CD8-positive, alpha-beta memory T cell (primary cell): ENCODE data around the gene LYPD5. TPM values are rescaled to one million over a fixed set of nuclear protein-coding genes. Genes with fewer than 3 reads are reported as not detected.

Experiments
- CTCF ChIA-PET: fragments of 350-600 bp; sonication (Branson Sonifier 250); formaldehyde crosslinking; loops from one replicate; lab custom pipeline; 2021; ENCODE audit warnings: antibody characterized with exemption; lab: Charles Lee
- POLR2A ChIA-PET: fragments of 350-600 bp; sonication (Branson Sonifier 250); formaldehyde crosslinking; loops from one replicate; lab custom pipeline; 2021; ENCODE audit warnings: antibody characterized with exemption; lab: Charles Lee
- DNase-seq, 5 donors: peaks; one replicate each; pipeline versions ENCODE4 v3.0.0 to v3.0.0-alpha.2; 2020 to 2022; ENCODE audit warnings: mixed read lengths in 1 of 5
- H3K27ac ChIP-seq: one replicate; pipeline ENCODE4 v1.7.0; 2013; ENCODE audit warnings: low read depth, mild to moderate bottlenecking, low read length, moderate library complexity
- H3K27me3 ChIP-seq: 2 replicates; pipeline ENCODE4 v1.7.0; 2013; ENCODE audit warnings: low read length, mild to moderate bottlenecking; ENCODE audit not compliant: insufficient read depth, poor library complexity, severe bottlenecking
- H3K36me3 ChIP-seq: 2 replicates; pipeline ENCODE4 v1.7.0; 2013; ENCODE audit warnings: mild to moderate bottlenecking, low read length, moderate library complexity; ENCODE audit not compliant: insufficient read depth
- H3K4me1 ChIP-seq: 2 replicates; pipeline ENCODE4 v1.7.0; 2013; ENCODE audit warnings: mild to moderate bottlenecking, low read length, moderate library complexity; ENCODE audit not compliant: insufficient read depth
- H3K4me3 ChIP-seq: 2 replicates; pipeline ENCODE4 v1.7.0; 2013; ENCODE audit warnings: mild to moderate bottlenecking, low read length
- H3K9me3 ChIP-seq: 2 replicates; pipeline ENCODE4 v1.7.0; 2013; ENCODE audit warnings: mild to moderate bottlenecking, low read length
- H3K27ac Mint-ChIP-seq, 8 donors: one replicate each; pipeline ENCODE4 v1.8.0; 2020 to 2021; ENCODE audit warnings: mixed read lengths in 8 of 8, mild to moderate bottlenecking in 6 of 8, inconsistent platforms in 3 of 8, moderate library complexity in 3 of 8
- H3K27me3 Mint-ChIP-seq, 2 donors: one replicate each; pipeline ENCODE4 v1.8.0; 2020 to 2021; ENCODE audit warnings: mixed read lengths in 2 of 2, mild to moderate bottlenecking in 1 of 2, moderate library complexity in 1 of 2
- H3K36me3 Mint-ChIP-seq, 3 donors: one replicate each; pipeline ENCODE4 v1.8.0; 2020 to 2021; ENCODE audit warnings: mixed read lengths in 3 of 3, inconsistent platforms in 1 of 3, mild to moderate bottlenecking in 1 of 3
- H3K4me1 Mint-ChIP-seq, 3 donors: one replicate each; pipeline ENCODE4 v1.8.0; 2020 to 2021; ENCODE audit warnings: mixed read lengths in 3 of 3, inconsistent platforms in 1 of 3, mild to moderate bottlenecking in 1 of 3
- H3K4me3 Mint-ChIP-seq, 7 donors: one replicate each; pipeline ENCODE4 v1.8.0; 2020 to 2021; ENCODE audit warnings: mixed read lengths in 7 of 7, mild to moderate bottlenecking in 6 of 7, moderate library complexity in 4 of 7, inconsistent platforms in 2 of 7
- H3K9me3 Mint-ChIP-seq, 5 donors: one replicate each; pipeline ENCODE4 v1.8.0; 2020 to 2022; ENCODE audit warnings: mixed read lengths in 5 of 5, mild to moderate bottlenecking in 3 of 5, moderate library complexity in 2 of 5, inconsistent platforms in 1 of 5
- polyA plus RNA-seq: library from polyadenylated mRNA; unstranded; fragments of 300-500 nt; fragmentation: Illumina TruSeq; gene quantifications from one replicate; pipeline ENCODE4 v1.2.3, GENCODE V29; 2021
- total RNA-seq, 2 experiments: library from RNA; stranded (reverse); gene quantifications; one replicate each; pipeline ENCODE4 v1.2.3, GENCODE V29; 2021

Gene LYPD5
- total and polyA plus RNA-seq, 3 experiments from 2014 or later: 0.68 to 0.80 TPM; not detected in 1

DNA sequence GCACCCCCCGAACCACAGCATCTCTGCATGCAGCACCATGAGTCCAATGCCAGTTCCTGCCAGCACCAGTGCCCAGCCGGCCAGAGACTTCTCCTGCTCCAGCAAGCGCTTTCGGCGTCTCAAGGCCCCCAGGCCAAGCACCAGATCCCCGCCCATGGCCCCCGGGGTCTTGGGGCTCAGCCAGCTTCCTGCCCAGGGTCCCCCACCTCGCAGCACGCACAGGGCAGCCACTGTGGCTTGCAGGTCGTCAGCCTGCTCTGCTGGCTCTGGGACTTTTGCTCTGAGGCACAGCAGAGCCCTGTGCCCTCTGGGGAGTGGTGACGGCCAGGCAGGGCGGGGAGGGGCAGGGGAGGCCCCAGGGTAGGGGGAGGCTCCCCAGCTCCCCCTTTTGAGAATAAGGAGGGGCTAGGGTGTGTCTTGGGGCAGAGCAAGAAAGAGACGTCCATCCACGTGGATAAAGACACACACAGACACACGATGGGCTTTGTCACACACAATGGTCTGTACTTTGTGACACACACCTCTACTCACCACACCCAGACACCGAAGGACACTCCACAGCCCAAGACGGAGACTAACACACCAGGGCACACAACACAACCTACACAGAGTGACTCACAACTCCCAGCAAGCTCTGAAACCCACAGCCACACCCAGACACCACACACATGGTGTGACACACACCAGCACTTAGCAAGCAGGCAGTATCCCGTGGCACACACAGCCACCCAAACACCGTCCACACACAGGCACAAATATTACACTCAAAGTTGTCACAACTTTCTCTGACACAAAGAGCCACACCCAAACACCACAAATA is 21.3 kb downstream of the LYPD5 start, which contains the start of gene KCNN4:
Gene KCNN4 (minus strand): TSS at position 268 of the 820 bp plus-strand sequence. CDS start 112 bp downstream, at position 156.
- no peaks in the 10 kb centered on the region for H3K27me3 ChIP-seq
- H3K36me3 ChIP-seq: no peaks in the 10 kb centered on the region
- peaks cover 68 to 87% (median 80%) of the 10 kb centered on the region in 3 donors for H3K4me1 Mint-ChIP-seq
- H3K27ac ChIP-seq: peak within 1 kb of the TSS; percentile 79
- ChIA-PET POLR2A (interaction anchor here (1.6 kb wide), 1 partner anchor 26 kb away, joined by 5 read pairs; the partner anchor contains the start of gene SMG9), CTCF (interaction anchor here (3.2 to 4.6 kb wide), 2 partner anchors 15 to 35 kb away, joined by 12 to 23 read pairs; no protein-coding TSS in a partner anchor)
- H3K9me3 ChIP-seq: no peaks in the 10 kb centered on the region
- H3K36me3 Mint-ChIP-seq: no peaks in the 10 kb centered on the region
- H3K27me3 Mint-ChIP-seq: peaks cover 0 to 3% of the 10 kb centered on the region in 2 donors
- peaks cover 71% of the 10 kb centered on the region for H3K4me1 ChIP-seq
- peak; percentile 14 to 78 (median 42) for DNase-seq
- peak within 1 kb of the TSS; percentile 72 to 98 (median 90) for H3K27ac Mint-ChIP-seq
- H3K9me3 Mint-ChIP-seq: no peaks in the 10 kb centered on the region
- peak within 1 kb of the TSS; percentile 56 to 93 (median 83) for H3K4me3 Mint-ChIP-seq
- H3K4me3 ChIP-seq: peak within 1 kb of the TSS; percentile 65

DNA sequence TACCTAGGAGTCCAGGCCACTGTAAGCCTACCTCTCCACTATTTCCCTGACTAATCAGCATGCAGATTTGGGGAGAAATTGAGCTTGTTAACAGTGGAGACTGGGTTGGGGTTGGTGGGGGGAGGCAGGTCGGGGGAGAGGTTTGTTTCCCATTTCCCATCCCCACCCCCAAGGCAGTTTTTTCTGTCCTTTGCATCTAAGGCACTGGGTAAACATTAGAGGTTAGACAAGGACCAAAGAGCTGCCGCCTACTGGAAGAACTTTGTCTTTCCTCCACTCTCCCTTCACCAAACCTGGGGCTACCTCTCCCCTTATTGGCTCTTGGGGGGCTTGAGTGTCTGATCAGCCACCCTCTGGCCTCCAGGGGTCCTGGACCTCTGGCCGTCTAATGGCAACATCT is 22.4 kb downstream of the LYPD5 start:
- Mint-ChIP-seq H3K36me3 (no peaks in the 10 kb centered on the region), H3K9me3 (no peaks in the 10 kb centered on the region), H3K27ac (peak overlapping the region; percentile 51 to 98 (median 78)), H3K4me1 (peaks cover 62 to 86% (median 73%) of the 10 kb centered on the region in 3 donors), H3K4me3 (peak overlapping the region; percentile 49 to 93 (median 76)), H3K27me3 (peaks cover 0 to 3% of the 10 kb centered on the region in 2 donors)
- no peak for DNase-seq
- H3K36me3 ChIP-seq: no peaks in the 10 kb centered on the region
- peak overlapping the region; percentile 79 for H3K27ac ChIP-seq
- CTCF ChIA-PET: interaction anchor here (3.2 to 4.6 kb wide), 2 partner anchors 14 to 34 kb away, joined by 12 to 23 read pairs; no protein-coding TSS in a partner anchor
- peak overlapping the region; percentile 65 for H3K4me3 ChIP-seq
- H3K9me3 ChIP-seq: no peaks in the 10 kb centered on the region
- no peaks in the 10 kb centered on the region for H3K27me3 ChIP-seq
- POLR2A ChIA-PET: interaction anchor here (0.7 to 1.6 kb wide), 2 partner anchors 12 to 25 kb away, joined by 3 to 5 read pairs; partner anchors contain the start of gene SMG9
- peaks cover 72% of the 10 kb centered on the region for H3K4me1 ChIP-seq

DNA sequence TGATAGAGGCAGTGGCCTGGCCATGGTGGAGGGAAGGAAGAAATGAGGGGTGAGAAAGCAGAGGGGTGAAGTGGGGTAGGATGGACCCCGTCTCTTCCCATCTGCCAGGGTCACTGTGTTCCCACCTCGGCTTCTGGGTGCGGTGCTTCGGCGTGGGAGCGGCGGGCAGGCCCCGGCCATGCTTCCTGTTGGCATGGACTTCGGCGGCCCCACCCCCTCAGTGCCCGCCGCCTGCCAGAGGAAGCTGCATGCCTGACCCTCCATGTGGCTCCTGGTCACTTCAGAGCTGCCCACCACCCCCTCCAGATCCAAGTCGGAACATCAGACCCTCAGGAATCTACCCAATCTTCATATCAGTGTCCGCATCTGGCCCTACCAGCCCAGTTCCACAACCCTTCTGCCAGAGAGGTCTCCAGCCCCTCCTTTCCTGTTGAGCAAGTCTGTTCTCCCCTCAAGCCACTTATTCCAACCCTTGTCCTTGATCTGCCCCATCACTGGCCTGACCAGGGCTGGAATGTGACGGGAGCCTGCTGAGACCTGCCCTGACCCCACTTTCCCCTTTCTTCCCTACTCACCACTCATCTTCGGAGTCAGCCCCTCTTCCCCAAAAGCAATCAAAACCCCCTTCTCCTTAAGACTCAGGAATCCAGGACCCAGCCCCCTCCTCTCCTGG is 23.0 kb downstream of the LYPD5 start:
- DNase-seq: no peak
- POLR2A ChIA-PET: interaction anchor here (0.5 to 1.6 kb wide), 4 partner anchors 12 to 1286 kb away, joined by 3 to 7 read pairs (median 6); partner anchors contain the start of gene SMG9
- no peaks in the 10 kb centered on the region for H3K36me3 Mint-ChIP-seq
- Histone ChIP-seq H3K4me1 (peaks cover 67% of the 10 kb centered on the region), H3K27me3 (no peaks in the 10 kb centered on the region), H3K9me3 (no peaks in the 10 kb centered on the region), H3K27ac (peak overlapping the region; percentile 79), H3K36me3 (no peaks in the 10 kb centered on the region), H3K4me3 (peak overlapping the region; percentile 65)
- CTCF ChIA-PET: interaction anchor here (2.7 to 4.6 kb wide), 4 partner anchors 13 to 34 kb away, joined by 9 to 23 read pairs (median 12); no protein-coding TSS in a partner anchor
- H3K9me3 Mint-ChIP-seq: no peaks in the 10 kb centered on the region
- peak overlapping the region; percentile 49 to 93 (median 76) for H3K4me3 Mint-ChIP-seq
- H3K4me1 Mint-ChIP-seq: peaks cover 59 to 80% (median 68%) of the 10 kb centered on the region in 3 donors
- H3K27me3 Mint-ChIP-seq: peaks cover 0 to 3% of the 10 kb centered on the region in 2 donors
- peak overlapping the region; percentile 51 to 98 (median 85) for H3K27ac Mint-ChIP-seq

DNA sequence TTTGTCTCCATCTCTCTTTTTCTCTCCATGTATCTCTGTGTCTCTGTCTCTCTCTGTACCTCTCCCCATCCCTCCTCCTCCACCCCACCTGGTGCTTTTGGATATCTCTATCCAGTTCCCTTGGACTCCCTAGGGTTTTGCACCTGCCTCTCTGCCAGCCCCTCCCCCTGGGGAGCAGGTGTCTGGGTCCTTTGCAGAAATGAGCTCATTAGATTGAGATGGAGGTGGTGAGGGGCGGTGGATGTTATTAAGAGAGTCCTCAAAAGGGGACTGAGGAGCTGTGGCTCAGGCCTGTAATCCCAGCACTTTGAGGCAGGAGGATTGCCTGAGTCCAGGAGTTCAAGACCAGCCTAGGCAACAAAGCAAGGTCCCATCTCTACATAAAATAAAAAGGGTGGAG is 23.6 kb downstream of the LYPD5 start:
- H3K9me3 Mint-ChIP-seq: no peaks in the 10 kb centered on the region
- no peaks in the 10 kb centered on the region for H3K27me3 ChIP-seq
- H3K4me3 ChIP-seq: no peak overlapping the region
- peak overlapping the region; percentile 45 to 95 (median 90) for H3K27ac Mint-ChIP-seq
- H3K36me3 Mint-ChIP-seq: peaks cover 0 to 2% (median 0%) of the 10 kb centered on the region in 3 donors
- POLR2A ChIA-PET: interaction anchor here (0.5 to 2.5 kb wide), 3 partner anchors 23 to 1287 kb away, joined by 6 to 7 read pairs (median 7); partner anchors contain the start of gene SMG9
- H3K4me1 ChIP-seq: peaks cover 61% of the 10 kb centered on the region
- DNase-seq: no peak
- H3K9me3 ChIP-seq: no peaks in the 10 kb centered on the region
- H3K27me3 Mint-ChIP-seq: peaks cover 0 to 3% of the 10 kb centered on the region in 2 donors
- peak overlapping the region; percentile 19 to 93 (median 59) for H3K4me3 Mint-ChIP-seq
- peak overlapping the region; percentile 79 for H3K27ac ChIP-seq
- H3K36me3 ChIP-seq: no peaks in the 10 kb centered on the region
- CTCF ChIA-PET: interaction anchor here (1.1 to 4.6 kb wide), 4 partner anchors 10 to 33 kb away, joined by 3 to 23 read pairs (median 11); no protein-coding TSS in a partner anchor
- H3K4me1 Mint-ChIP-seq: peaks cover 53 to 74% (median 62%) of the 10 kb centered on the region in 3 donors

DNA sequence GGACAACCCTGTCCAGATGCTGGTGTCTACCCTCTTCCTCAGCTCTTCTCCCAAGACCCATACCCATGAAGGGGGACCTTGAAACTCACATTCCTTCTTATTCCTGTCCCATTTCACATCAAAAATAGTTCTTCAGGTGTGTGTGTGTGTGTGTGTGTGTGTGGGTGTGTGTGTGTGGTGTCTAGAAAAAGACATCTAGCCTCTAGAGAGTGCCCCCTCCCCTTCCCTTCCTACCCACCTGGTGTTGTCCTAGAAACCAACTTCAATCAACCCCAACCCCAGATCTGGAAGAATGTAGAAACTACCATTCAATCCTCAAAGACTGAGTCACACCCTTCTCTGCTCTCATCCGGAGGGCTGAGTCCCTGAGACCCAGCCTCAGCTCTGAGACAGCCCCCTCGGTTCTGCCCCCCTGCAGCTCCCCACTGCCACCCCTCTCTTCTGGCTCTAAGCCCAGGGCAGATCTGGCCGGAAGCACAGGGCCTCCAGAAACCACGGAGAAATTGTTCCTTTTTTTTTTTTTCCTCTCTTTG is 25.0 kb downstream of the LYPD5 start:
- Histone ChIP-seq H3K36me3 (no peaks in the 10 kb centered on the region), H3K27me3 (no peaks in the 10 kb centered on the region), H3K4me1 (peaks cover 57% of the 10 kb centered on the region), H3K9me3 (no peaks in the 10 kb centered on the region), H3K4me3 (peak overlapping the region; percentile 12), H3K27ac (peak overlapping the region; percentile 76)
- H3K36me3 Mint-ChIP-seq: peaks cover 0 to 8% (median 0%) of the 10 kb centered on the region in 3 donors
- no peaks in the 10 kb centered on the region for H3K9me3 Mint-ChIP-seq
- H3K27ac Mint-ChIP-seq: peak overlapping the region; percentile 45 to 92 (median 84)
- peaks cover 0 to 2% of the 10 kb centered on the region in 2 donors for H3K27me3 Mint-ChIP-seq
- DNase-seq: peak in 2 of 5 donors; percentile 61 to 64
- ChIA-PET CTCF (interaction anchor here (0.9 to 4.6 kb wide), 5 partner anchors 11 to 32 kb away, joined by 3 to 23 read pairs (median 9); partner anchors contain the start of gene SMG9), POLR2A (interaction anchor here (2.5 kb wide), 1 partner anchor 22 kb away, joined by 7 read pairs; the partner anchor contains the start of gene SMG9)
- peaks cover 45 to 63% (median 52%) of the 10 kb centered on the region in 3 donors for H3K4me1 Mint-ChIP-seq
- H3K4me3 Mint-ChIP-seq: peak overlapping the region in 6 of 7 donors; percentile 45 to 86 (median 54)

DNA sequence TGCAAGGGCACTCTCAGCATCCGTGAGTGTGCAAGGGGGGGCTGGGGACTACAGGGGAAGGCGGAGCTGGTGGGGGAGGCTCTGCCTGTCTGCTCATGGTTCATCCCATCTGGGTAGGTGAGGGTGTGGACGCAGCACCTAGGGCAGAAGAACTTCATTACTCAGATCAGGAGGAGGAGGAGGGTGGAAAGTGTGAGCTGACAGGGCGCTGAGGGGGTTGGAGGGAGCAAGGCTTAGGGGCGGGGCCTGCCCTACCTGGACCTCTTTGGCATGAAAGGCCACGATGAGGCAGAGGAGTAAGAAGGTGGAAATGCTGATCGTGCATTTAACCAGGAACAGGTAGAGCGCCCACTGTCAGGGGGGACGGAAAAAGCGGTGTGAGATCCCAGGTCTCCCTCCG is 26.0 kb downstream of the LYPD5 start:
- Mint-ChIP-seq H3K27ac (peak overlapping the region in 4 of 8 donors; percentile 26 to 63 (median 50)), H3K9me3 (no peaks in the 10 kb centered on the region), H3K27me3 (peaks cover 0 to 2% of the 10 kb centered on the region in 2 donors), H3K4me1 (peaks cover 36 to 55% (median 43%) of the 10 kb centered on the region in 3 donors), H3K36me3 (peaks cover 0 to 8% (median 0%) of the 10 kb centered on the region in 3 donors), H3K4me3 (peak overlapping the region in 2 of 7 donors; percentile 28 to 41)
- Histone ChIP-seq H3K27me3 (no peaks in the 10 kb centered on the region), H3K4me1 (peaks cover 51% of the 10 kb centered on the region), H3K36me3 (no peaks in the 10 kb centered on the region), H3K4me3 (peak overlapping the region; percentile 12), H3K27ac (peak overlapping the region; percentile 76), H3K9me3 (no peaks in the 10 kb centered on the region)
- ChIA-PET CTCF (interaction anchor here (1.3 to 4.6 kb wide), 5 partner anchors 10 to 32 kb away, joined by 3 to 23 read pairs (median 7); partner anchors contain the start of gene SMG9), POLR2A (interaction anchor here (2.5 kb wide), 1 partner anchor 21 kb away, joined by 7 read pairs; the partner anchor contains the start of gene SMG9)
- DNase-seq: no peak
